ENCODE results near the gene TMEM220. TPM values are rescaled to one million over a fixed set of nuclear protein-coding genes. Genes with fewer than 3 reads are reported as not detected.

The TMEM220 gene
- total RNA-seq, 1 donor from 2014 or later: 0.28 TPM

- Mint-ChIP-seq H3K4me3 (no peak overlapping the region), H3K9me3 (no peaks in the 10 kb centered on the region), H3K4me1 (no peaks in the 10 kb centered on the region), H3K27me3 (ENCODE audit: insufficient read depth, low read depth) (no peaks in the 10 kb centered on the region), H3K36me3 (peaks cover 26% of the 10 kb centered on the region), H3K27ac (no peak overlapping the region)
- Histone ChIP-seq H3K4me2 (no peak overlapping the region), H3K27ac (no peak overlapping the region), H3K9me3 (ENCODE audit: low read depth) (no peaks in the 10 kb centered on the region), H3K36me3 (peaks cover 27% of the 10 kb centered on the region), H3K79me2 (ENCODE audit: low read depth) (peaks cover 54% of the 10 kb centered on the region), H3K4me3 (no peak overlapping the region), H3F3A (ENCODE audit: low read depth) (peaks cover 3% of the 10 kb centered on the region), H3K4me1 (no peaks in the 10 kb centered on the region), H4K20me1 (ENCODE audit: low read depth) (peaks cover 21% of the 10 kb centered on the region), H3K9ac (no peak overlapping the region), H3K27me3 (no peaks in the 10 kb centered on the region), H2AFZ (replicated peaks) (no peak overlapping the region)
- TF ChIP-seq CTCF (IDR thresholded peaks at IDR 0.05) (no peak), EZH2 (IDR thresholded peaks at IDR 0.05) (no peak), EZH2phosphoT487 (IDR thresholded peaks at IDR 0.05) (no peak)
- DNase-seq (ENCODE audit: low spot score): no peak
These were observed 42.3 kb downstream of the TMEM220 start for GRCh38 chr17:10687499-10687898.

GRCh38 chr17:10683853-10684252, 46.0 kb downstream of the TMEM220 start:
- H4K20me1 ChIP-seq (ENCODE audit: low read depth): peaks cover 12% of the 10 kb centered on the region
- no peaks in the 10 kb centered on the region for H3K4me1 ChIP-seq
- TF ChIP-seq EZH2 (IDR thresholded peaks at IDR 0.05) (no peak), EZH2phosphoT487 (IDR thresholded peaks at IDR 0.05) (no peak), CTCF (IDR thresholded peaks at IDR 0.05) (peak; percentile 71)
- Mint-ChIP-seq H3K9me3 (no peaks in the 10 kb centered on the region), H3K27me3 (ENCODE audit: insufficient read depth, low read depth) (no peaks in the 10 kb centered on the region), H3K4me3 (no peak overlapping the region), H3K4me1 (no peaks in the 10 kb centered on the region), H3K27ac (no peak overlapping the region), H3K36me3 (peaks cover 20% of the 10 kb centered on the region)
- H3K79me2 ChIP-seq (ENCODE audit: low read depth): peaks cover 18% of the 10 kb centered on the region
- peak; percentile 41 for DNase-seq (ENCODE audit: low spot score)
- peaks cover 3% of the 10 kb centered on the region for H3F3A ChIP-seq (ENCODE audit: low read depth)
- no peaks in the 10 kb centered on the region for H3K27me3 ChIP-seq
- H2AFZ ChIP-seq (replicated peaks): no peak overlapping the region
- H3K4me2 ChIP-seq: no peak overlapping the region
- peaks cover 19% of the 10 kb centered on the region for H3K36me3 ChIP-seq
- no peaks in the 10 kb centered on the region for H3K9me3 ChIP-seq (ENCODE audit: low read depth)
- no peak overlapping the region for H3K4me3 ChIP-seq
- no peak overlapping the region for H3K27ac ChIP-seq
- no peak overlapping the region for H3K9ac ChIP-seq

- Histone ChIP-seq H3K36me3 (peaks cover 5% of the 10 kb centered on the region), H3K9me3 (ENCODE audit: low read depth) (no peaks in the 10 kb centered on the region), H3K4me2 (no peak overlapping the region), H3K9ac (no peak overlapping the region), H4K20me1 (ENCODE audit: low read depth) (peaks cover 3% of the 10 kb centered on the region), H3K27me3 (no peaks in the 10 kb centered on the region), H2AFZ (replicated peaks) (no peak overlapping the region), H3F3A (ENCODE audit: low read depth) (peaks cover 3% of the 10 kb centered on the region), H3K27ac (no peak overlapping the region), H3K79me2 (ENCODE audit: low read depth) (peaks cover 6% of the 10 kb centered on the region), H3K4me3 (no peak overlapping the region), H3K4me1 (no peaks in the 10 kb centered on the region)
- no peak for DNase-seq (ENCODE audit: low spot score)
- peaks cover 18% of the 10 kb centered on the region for H3K36me3 Mint-ChIP-seq
- no peaks in the 10 kb centered on the region for H3K27me3 Mint-ChIP-seq (ENCODE audit: insufficient read depth, low read depth)
- no peaks in the 10 kb centered on the region for H3K9me3 Mint-ChIP-seq
- TF ChIP-seq CTCF (IDR thresholded peaks at IDR 0.05) (no peak), EZH2phosphoT487 (IDR thresholded peaks at IDR 0.05) (no peak), EZH2 (IDR thresholded peaks at IDR 0.05) (no peak)
- no peaks in the 10 kb centered on the region for H3K4me1 Mint-ChIP-seq
- H3K27ac Mint-ChIP-seq: no peak overlapping the region
- H3K4me3 Mint-ChIP-seq: no peak overlapping the region
These were observed 47.9 kb downstream of the TMEM220 start for GRCh38 chr17:10681866-10682446.
